Caco-2 (cell line): ENCODE measurements around the gene PPP6R2. TPM values are rescaled to one million over a fixed set of nuclear protein-coding genes. Genes with fewer than 3 reads are reported as not detected.

Source experiments
- BruUV-seq: library from RNA; stranded (reverse); fragments of 400-500 nt; replicated peaks from 2 replicates; lab custom pipeline; 2021; lab: Mats Ljungman, UMichigan
- CTCF ChIA-PET: fragments of 300-600 bp; sonication (Branson Sonifier 250); formaldehyde crosslinking; loops from one replicate; lab custom pipeline; 2022; ENCODE audit warnings: antibody characterized with exemption; lab: Charles Lee
- POLR2A ChIA-PET: fragments of 300-600 bp; sonication (Branson Sonifier 250); formaldehyde crosslinking; loops from one replicate; lab custom pipeline; 2022; ENCODE audit warnings: antibody characterized with exemption; lab: Charles Lee
- DNase-seq, 2 experiments: peaks; one replicate each; pipeline versions ENCODE4 v3.0.0 to v3.0.0-alpha.2; 2020 to 2022
- H3K27me3 ChIP-seq: replicated peaks from 2 replicates; pipeline ENCODE4 v1.6.0; 2011; ENCODE audit warnings: low read length; ENCODE audit not compliant: control insufficient read depth, insufficient read depth
- H3K36me3 ChIP-seq: 2 replicates; pipeline ENCODE4 v1.5.1; 2011; ENCODE audit warnings: low read length; ENCODE audit not compliant: control insufficient read depth, insufficient read depth
- H3K4me1 ChIP-seq: fragments of 250-450 bp; sonication (Bioruptor Pico); 2 replicates; pipeline ENCODE4 v1.5.1; 2020; ENCODE audit warnings: mild to moderate bottlenecking
- H3K4me3 ChIP-seq: 2 replicates; pipeline ENCODE4 v1.5.1; 2011; ENCODE audit warnings: low read depth, mild to moderate bottlenecking, control low read depth, low read length
- H3K9me3 ChIP-seq: fragments of 250-450 bp; sonication (Bioruptor Pico); 2 replicates; pipeline ENCODE4 v1.5.1; 2020; ENCODE audit warnings: mild to moderate bottlenecking, moderate library complexity
- H3K27ac Mint-ChIP-seq: one replicate; pipeline ENCODE4 v1.8.0; 2022; ENCODE audit warnings: mixed read lengths; ENCODE audit not compliant: unreplicated experiment
- H3K27me3 Mint-ChIP-seq: one replicate; pipeline ENCODE4 v1.8.0; 2022; ENCODE audit warnings: mixed read lengths; ENCODE audit not compliant: insufficient read depth, unreplicated experiment
- H3K36me3 Mint-ChIP-seq: one replicate; pipeline ENCODE4 v1.8.0; 2022; ENCODE audit warnings: mild to moderate bottlenecking, mixed read lengths; ENCODE audit not compliant: insufficient read depth, unreplicated experiment
- H3K4me1 Mint-ChIP-seq: one replicate; pipeline ENCODE4 v1.8.0; 2022; ENCODE audit warnings: low read depth, mixed read lengths; ENCODE audit not compliant: unreplicated experiment
- H3K4me3 Mint-ChIP-seq: one replicate; pipeline ENCODE4 v1.8.0; 2022; ENCODE audit warnings: mild to moderate bottlenecking, moderate library complexity, mixed read lengths; ENCODE audit not compliant: unreplicated experiment
- H3K9me3 Mint-ChIP-seq: one replicate; pipeline ENCODE4 v1.8.0; 2022; ENCODE audit warnings: mixed read lengths; ENCODE audit not compliant: unreplicated experiment
- intact Hi-C: fragments of 100-400 bp; cut with micrococcal nuclease; formaldehyde crosslinking; loops from one replicate; pipeline ENCODE4 v1.10.0; 2022; ENCODE audit not compliant: unreplicated experiment
- total RNA-seq: library from RNA; stranded (reverse); gene quantifications from 2 replicates; pipeline ENCODE4 v1.2.3, GENCODE V29; 2022
- TF ChIP-seq, protein P1 (sequence below), 2 experiments: fragments of 200-600 bp in 1 of 2; IDR thresholded peaks; 1 replicate in 1 of 2; 2 replicates in 1 of 2; pipeline versions ENCODE4 v1.5.1 to v1.8.0; 2011 to 2022; ENCODE audit warnings: antibody characterized with exemption in 1 of 2, control low read depth in 1 of 2, inconsistent platforms in 1 of 2, low read depth in 1 of 2, low read length in 1 of 2, mild to moderate bottlenecking in 1 of 2, moderate library complexity in 1 of 2; ENCODE audit not compliant: insufficient read depth in 1 of 2, severe bottlenecking in 1 of 2, unreplicated experiment in 1 of 2

The PPP6R2 gene
- total RNA-seq, 1 experiment from 2014 or later: 60.7 TPM

DNA sequence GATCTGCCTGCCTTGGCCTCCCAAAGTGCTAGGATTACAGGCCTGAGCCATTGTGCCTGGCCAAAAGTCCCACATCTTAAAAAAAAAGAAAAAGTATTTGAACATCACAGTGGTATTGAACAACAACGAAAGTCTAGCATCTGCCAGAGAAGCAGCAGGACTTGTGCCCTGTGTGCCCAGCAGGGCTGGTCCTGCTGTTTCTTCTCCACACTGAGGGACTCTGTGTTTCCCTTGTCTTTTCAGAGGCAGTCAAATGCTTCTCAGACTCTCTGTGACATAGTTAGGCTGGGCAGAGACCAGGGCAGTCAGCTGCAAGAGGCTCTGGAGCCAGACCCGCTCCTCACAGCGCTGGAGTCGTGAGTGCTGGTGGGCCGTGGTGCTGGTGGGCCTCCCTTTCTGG, 75.5 kb downstream of the PPP6R2 start:
- H3K9me3 Mint-ChIP-seq: no peaks in the 10 kb centered on the region
- Histone ChIP-seq H3K4me3 (no peak overlapping the region), H3K36me3 (peaks cover 16% of the 10 kb centered on the region), H3K4me1 (no peaks in the 10 kb centered on the region), H3K9me3 (no peaks in the 10 kb centered on the region), H3K27me3 (no peaks in the 10 kb centered on the region)
- no peaks in the 10 kb centered on the region for H3K27me3 Mint-ChIP-seq
- DNase-seq: no peak
- H3K36me3 Mint-ChIP-seq: peaks cover 67% of the 10 kb centered on the region
- no peak overlapping the region for H3K27ac Mint-ChIP-seq
- POLR2A ChIA-PET: no interaction called here
- BruUV-seq: no TSS peak
- TF ChIP-seq, protein P1, sequence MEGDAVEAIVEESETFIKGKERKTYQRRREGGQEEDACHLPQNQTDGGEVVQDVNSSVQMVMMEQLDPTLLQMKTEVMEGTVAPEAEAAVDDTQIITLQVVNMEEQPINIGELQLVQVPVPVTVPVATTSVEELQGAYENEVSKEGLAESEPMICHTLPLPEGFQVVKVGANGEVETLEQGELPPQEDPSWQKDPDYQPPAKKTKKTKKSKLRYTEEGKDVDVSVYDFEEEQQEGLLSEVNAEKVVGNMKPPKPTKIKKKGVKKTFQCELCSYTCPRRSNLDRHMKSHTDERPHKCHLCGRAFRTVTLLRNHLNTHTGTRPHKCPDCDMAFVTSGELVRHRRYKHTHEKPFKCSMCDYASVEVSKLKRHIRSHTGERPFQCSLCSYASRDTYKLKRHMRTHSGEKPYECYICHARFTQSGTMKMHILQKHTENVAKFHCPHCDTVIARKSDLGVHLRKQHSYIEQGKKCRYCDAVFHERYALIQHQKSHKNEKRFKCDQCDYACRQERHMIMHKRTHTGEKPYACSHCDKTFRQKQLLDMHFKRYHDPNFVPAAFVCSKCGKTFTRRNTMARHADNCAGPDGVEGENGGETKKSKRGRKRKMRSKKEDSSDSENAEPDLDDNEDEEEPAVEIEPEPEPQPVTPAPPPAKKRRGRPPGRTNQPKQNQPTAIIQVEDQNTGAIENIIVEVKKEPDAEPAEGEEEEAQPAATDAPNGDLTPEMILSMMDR (IDR thresholded peaks at IDR 0.05; ENCODE audit: insufficient read depth in 1 of 2, low read depth in 1 of 2, low read length in 1 of 2, severe bottlenecking in 1 of 2, unreplicated experiment in 1 of 2): no peak
- CTCF ChIA-PET: no interaction called here
- H3K4me3 Mint-ChIP-seq: no peak overlapping the region
- no peaks in the 10 kb centered on the region for H3K4me1 Mint-ChIP-seq
- intact Hi-C loops: no loop called here

- POLR2A ChIA-PET: no interaction called here
Observed at GRCh38 chr22:50419116-50419515, 76.0 kb downstream of the PPP6R2 start.

GRCh38 chr22:50420015-50420414, 76.9 kb downstream of the PPP6R2 start:
- intact Hi-C loops: no loop called here
- Mint-ChIP-seq H3K9me3 (no peaks in the 10 kb centered on the region), H3K4me3 (no peak overlapping the region), H3K4me1 (no peaks in the 10 kb centered on the region), H3K27me3 (no peaks in the 10 kb centered on the region), H3K27ac (no peak overlapping the region), H3K36me3 (peaks cover 79% of the 10 kb centered on the region)
- H3K4me3 ChIP-seq: no peak overlapping the region
- peaks cover 12% of the 10 kb centered on the region for H3K36me3 ChIP-seq
- ChIA-PET CTCF (no interaction called here), POLR2A (no interaction called here)
- no TSS peak for BruUV-seq
- no peaks in the 10 kb centered on the region for H3K9me3 ChIP-seq
- no peaks in the 10 kb centered on the region for H3K4me1 ChIP-seq
- no peaks in the 10 kb centered on the region for H3K27me3 ChIP-seq
- DNase-seq: no peak
- TF ChIP-seq, protein P1 (IDR thresholded peaks at IDR 0.05; ENCODE audit: insufficient read depth in 1 of 2, low read depth in 1 of 2, low read length in 1 of 2, severe bottlenecking in 1 of 2, unreplicated experiment in 1 of 2): no peak

More at GRCh38 chr22:50419116-50419515, 76.0 kb downstream of the PPP6R2 start:
- DNase-seq: no peak
- Histone ChIP-seq H3K9me3 (no peaks in the 10 kb centered on the region), H3K27me3 (no peaks in the 10 kb centered on the region), H3K4me3 (no peak overlapping the region), H3K36me3 (peaks cover 14% of the 10 kb centered on the region), H3K4me1 (no peaks in the 10 kb centered on the region)
- TF ChIP-seq, protein P1 (IDR thresholded peaks at IDR 0.05; ENCODE audit: insufficient read depth in 1 of 2, low read depth in 1 of 2, low read length in 1 of 2, severe bottlenecking in 1 of 2, unreplicated experiment in 1 of 2): no peak
- Mint-ChIP-seq H3K27ac (no peak overlapping the region), H3K4me3 (no peak overlapping the region), H3K9me3 (no peaks in the 10 kb centered on the region), H3K4me1 (no peaks in the 10 kb centered on the region), H3K36me3 (peaks cover 72% of the 10 kb centered on the region), H3K27me3 (no peaks in the 10 kb centered on the region)
- BruUV-seq: no TSS peak
- CTCF ChIA-PET: no interaction called here
- intact Hi-C loops: no loop called here
